OCI-LY3 (cell line): ENCODE data around the gene FSTL4.

Source experiments
- CTCF ChIP-seq: fragments of 200-600, 300-600 bp; sonication (generic); IDR thresholded peaks from 2 replicates; pipeline ENCODE4 v1.5.1; 2014; ENCODE audit warnings: antibody characterized with exemption, low read length, low read depth
- EZH2phosphoT487 ChIP-seq: fragments of 200-600 bp; shearing (Covaris generic); IDR thresholded peaks from 2 replicates; pipeline ENCODE4 v1.6.1; 2018; ENCODE audit warnings: antibody characterized with exemption, mixed run types, low read depth

DNA sequence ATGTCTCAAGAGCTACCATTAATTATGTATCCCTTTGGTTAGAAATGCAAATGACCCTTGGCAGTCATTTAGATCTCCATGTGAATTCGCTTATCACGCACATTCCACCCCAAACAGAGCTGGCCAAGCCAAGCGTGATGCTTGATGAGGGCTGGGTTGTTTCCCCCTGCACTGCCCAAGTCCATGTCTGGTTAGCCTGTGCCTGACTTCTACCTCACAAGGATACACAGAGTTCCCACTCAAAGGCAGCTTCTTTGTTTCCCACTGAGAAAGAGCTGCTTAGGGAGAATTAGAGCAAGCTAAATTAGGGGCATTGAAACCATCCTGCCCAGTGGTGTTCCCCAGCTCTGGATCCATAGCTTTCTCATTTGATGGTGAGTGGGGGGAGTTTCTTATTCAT, 87.2 kb downstream of the FSTL4 start:
- TF ChIP-seq CTCF (no peak), EZH2phosphoT487 (no peak)
